Non-pigmented ciliary epithelial cell (primary cell): ENCODE data around the gene ERC2.
"Not testable (repeated sequence)": the region's sequence is repeated elsewhere in the genome, so short reads cannot be mapped to it uniquely, and the experiment has no call there.

Experiments
- DNase-seq: peaks from one replicate; pipeline ENCODE4 v3.0.0-alpha.2; 2010; ENCODE audit warnings: low read depth

ERC2 gene

DNA sequence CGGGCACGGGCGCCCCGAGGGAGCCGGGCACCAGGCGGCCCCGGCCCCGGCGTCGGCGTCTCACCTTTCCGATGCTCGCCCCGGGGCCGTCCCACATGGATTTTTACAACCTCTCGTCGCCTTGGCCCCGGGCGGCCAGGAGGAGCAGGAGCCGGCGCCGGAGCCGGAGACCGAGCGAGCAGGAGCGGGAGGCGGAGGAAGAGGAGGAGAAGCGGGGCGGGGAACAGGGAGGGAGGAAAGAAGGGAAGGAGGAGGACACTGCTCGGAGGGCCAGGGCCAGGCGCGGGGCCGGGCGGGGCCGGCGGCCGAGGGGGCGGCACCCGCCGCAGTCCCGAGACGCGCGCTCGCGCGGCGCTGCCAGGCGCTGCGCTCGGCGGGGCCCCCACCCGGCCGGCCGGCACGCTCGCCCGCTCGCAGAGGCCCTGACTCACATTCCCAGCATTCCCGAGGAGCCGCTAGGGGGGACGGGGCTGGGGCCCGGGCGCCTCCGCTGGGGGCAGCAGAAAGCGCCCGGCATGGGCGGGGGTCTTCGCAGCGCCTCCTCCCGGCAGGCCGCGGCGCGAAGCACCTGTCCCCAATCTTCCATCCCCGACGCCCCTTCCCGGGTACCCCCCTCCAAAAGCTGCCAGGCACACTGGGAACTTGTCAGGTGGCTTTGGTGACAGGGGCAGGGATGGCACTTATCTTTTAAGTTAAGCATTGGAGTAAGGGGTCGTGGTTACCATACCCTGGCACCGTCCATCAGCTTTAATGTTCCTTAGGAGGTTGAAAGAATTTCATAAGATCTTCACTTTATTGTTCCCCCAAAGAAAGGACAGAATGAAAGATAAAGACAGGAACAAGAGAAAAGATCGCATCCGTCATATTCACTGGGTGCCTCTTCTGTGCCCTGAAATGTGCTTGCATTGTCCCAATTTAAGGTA is at the start of gene ERC2:
ERC2 (minus strand) TSS at position 284 of the 923 bp plus-strand sequence.
- DNase-seq: no peak

DNA sequence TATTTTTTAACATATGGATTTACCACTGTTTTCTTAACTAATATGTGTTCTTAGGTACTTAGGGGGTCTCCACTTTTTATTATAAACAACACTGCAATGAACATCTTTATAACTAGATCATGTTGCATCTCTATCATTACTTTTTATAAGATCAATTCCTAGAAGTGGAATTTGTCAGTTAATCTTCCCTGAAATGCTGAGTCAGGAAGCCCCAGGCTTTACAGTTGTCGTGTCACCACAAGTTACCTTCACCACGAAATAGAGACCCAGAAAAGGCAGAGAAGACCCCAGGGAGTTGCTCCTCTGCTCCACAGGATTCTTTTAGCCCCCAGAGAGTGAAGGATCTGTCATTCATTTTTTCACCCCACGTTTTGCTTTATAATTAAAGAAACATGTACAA is 34.5 kb upstream of the ERC2 start:
- no peak for DNase-seq

DNA sequence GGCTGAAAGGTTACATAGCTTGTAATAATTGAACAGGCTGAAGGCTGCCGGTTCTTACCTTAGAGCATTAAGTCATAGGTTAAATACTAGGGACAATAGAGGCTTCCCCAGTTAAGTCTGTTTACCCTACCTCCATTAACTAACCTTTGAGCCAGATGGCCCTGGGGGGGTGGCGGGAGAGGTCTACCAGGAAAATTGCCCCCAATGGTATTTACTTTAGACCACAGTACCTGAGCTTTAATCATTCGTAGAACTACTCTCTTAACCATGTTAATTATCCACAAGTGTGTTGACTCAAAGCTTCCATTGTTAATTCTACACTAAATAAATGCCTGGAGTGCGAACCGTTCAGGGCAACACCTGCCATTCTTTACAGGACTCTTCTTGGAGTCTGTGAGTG is 28.1 kb upstream of the ERC2 start:
- not testable (repeated sequence) for DNase-seq

DNA sequence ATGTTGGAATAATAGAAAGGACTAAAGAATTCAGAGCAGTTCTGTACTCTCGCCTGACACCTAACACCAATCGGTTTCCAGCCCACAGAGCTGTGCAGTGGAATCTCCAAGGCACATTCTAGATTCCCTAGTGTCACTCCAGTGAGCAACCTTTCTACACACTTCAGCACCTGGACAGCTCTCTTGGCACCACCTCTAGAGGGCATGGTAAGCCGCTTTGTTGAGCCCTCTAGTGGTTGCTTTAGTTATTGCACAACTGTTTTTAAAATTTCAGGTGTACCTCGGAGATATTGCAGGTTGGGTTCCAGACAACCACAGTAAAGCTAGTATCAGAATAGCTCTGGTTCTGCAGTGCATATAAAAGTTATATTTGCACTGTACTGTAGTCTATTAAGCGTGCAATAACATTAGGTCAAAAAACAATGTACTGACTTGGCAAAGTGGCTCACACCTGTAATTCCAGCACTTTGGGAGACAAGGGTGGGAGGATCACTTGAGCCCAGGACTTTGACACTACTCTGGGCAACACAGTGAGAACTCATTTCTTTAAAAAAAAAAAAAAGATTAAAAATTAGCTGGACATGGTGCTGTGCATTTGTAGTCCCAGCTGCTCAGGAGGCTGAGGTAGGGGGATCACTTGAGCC is 26.5 kb upstream of the ERC2 start:
- peak; percentile 55 for DNase-seq

DNA sequence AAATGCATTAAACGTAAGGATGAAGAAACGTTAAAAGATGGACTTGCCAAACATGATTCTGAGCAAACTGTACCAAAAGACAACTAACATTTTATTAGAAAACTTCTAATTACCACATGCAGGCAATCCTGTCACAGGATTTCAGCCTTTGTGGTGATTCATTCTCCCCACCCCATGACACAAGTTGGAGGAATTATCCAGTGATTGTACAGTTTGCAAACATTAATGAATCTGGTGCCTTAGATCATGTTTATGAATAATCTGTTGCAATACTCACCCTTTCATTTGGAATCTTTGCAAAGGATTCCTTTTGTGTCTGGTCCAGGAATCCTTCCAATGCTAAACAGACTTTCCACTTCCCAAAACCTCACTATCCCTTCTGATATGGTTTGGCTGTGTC is 23.3 kb upstream of the ERC2 start:
- DNase-seq: no peak

DNA sequence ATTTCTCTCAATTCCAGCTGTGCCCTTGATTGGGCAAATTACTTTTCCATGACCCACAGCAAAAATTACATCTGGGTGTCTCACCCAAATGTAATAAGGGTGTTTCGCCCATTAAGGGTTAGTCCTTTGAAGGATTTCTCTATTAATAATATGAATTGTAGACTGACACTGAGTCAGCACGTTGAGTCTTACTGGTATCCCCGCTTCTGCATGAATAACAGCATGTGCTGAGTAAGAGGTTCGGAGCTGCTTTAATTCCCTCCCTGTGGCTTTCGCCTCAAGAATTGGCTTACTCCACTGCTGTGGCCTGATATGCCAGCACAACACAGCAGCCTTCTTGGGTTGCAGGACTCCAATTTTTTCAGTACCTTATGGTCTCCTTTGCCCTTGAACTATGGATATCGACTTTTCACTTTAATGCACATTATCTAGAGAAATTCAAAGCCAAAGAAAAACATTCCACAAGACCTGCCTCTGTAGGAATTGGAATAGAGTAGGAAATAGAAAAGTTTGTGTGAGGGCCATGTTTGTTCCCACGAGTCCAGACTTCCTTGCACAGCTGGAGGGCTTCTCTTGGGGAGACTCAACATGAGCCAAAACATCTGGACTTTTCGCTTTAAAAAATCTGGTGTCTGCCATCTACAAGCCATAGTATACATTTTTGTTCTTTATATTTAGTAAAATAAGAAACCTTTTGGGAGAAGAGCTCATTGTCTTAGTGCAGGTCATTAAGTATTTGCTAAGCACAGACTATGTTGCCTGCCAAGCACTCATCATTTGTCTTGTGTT is 20.7 kb upstream of the ERC2 start:
- DNase-seq: no peak

DNA sequence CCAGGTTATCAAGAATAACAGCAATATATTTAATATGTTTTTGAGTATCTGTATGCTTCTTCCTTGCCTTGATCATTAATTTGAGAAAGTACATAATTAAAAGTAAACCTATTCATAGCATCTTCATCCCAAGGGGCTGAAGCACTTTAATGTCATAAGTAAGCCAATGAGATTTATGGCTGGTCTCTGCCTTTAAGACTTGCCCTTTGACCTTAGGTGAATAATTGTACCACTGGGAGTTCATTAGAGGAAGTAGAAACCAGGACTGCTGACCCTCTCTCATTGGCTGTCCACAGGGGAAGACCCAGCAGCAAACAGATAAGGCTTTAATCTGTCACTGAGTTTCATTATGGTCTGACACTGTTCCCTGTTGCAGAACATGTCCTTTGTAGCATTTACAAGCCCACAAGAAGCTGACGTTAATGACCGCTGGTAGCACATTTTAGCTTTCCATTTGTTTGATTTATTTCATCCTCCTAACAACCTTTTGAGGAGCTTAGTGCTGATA is 16.3 kb upstream of the ERC2 start:
- DNase-seq: no peak

DNA sequence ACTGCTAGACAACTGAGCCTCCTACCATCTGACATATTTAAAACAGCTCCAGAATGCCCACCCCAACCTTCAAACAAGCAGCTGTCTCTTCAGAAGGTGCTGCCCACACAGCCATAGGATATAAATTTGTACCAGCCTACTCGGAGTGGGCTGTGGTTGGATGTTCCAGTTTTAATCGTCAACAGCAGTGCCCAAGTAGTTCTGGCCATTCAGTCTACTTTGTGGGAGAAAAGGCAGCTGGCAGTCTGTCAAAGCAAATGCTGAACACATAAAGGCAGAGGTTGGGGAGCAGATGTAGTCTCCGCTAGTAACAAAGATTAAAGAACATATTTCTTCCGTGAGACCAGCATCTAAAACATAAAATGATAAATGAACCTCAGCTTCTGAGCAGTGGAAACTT is 15.9 kb upstream of the ERC2 start:
- no peak for DNase-seq

DNA sequence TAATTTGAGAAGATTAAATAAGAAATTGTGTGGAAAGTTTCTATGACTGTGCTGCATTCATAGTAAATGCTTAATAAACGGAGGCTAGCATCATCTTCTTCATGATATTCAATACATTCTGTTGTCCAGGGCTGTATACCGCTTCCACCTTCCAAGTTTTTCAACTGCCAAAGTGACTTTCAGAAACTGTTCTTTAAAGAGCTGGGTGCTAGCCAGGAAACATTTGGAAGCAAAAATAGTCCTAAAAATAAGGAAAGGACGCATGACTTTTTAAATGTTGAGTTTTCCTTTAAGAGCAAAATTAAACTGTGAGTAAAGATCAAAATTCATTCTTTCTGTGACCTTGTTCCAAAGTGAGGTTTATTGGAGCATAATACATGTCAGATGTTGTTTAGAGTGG is 9.4 kb upstream of the ERC2 start:
- DNase-seq: no peak

DNA sequence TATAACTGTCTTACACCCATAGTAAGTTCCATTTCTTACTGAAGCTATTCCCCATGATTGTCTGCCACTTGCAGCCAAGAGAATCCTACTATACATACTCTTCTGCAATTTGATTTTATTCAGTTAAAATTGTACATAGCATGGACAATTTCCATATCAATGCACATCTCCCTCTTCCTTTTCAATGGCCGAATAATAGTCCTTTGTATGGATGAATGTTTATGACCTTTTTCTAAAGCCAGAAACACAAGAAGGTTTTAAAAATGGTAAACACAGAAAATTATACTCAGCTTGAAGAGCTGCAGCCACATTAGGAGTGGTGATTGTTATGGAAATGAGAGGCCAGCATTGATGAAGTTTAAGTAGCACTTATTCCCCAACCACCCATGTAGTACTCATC is 8.5 kb upstream of the ERC2 start:
- DNase-seq: no peak

DNA sequence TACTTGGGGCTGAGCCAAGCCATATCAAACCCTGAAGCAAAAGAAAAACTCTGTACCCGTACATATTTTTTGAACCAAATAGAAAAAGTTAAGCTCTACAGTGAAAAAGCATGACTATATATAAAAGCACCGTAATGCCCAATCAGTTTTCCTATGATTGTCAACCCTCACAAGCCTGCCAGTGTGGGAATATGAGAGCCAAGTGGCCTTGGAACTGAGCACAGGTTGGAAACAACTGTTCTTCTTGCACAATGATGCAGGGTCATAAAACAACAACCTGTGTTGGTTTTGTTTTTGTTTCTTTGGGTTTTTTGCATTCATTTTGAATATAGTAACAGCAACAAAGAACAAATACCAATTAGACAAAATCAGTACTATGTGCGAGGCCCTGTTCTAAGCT is 3.5 kb upstream of the ERC2 start:
- DNase-seq: no peak

DNA sequence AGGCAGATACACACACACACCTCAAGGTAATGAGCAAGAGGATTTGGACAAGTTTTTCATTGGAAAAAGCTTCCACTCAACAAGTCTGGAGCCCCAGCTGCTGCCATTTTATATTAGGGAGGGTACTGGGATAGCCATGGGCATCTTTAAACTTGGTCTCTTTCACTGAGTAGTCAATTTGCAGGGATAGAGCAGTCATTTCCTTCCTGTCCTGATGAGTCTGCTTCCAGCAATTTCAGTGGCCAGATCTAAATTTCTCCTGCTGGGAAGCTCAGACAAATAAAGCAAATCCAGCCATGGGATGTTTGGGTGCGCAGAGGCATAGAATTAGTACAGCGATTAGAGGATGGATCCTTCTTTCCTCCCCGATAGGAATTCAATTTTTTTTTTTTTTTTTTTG is 874 bp upstream of the ERC2 start:
- no peak for DNase-seq

DNA sequence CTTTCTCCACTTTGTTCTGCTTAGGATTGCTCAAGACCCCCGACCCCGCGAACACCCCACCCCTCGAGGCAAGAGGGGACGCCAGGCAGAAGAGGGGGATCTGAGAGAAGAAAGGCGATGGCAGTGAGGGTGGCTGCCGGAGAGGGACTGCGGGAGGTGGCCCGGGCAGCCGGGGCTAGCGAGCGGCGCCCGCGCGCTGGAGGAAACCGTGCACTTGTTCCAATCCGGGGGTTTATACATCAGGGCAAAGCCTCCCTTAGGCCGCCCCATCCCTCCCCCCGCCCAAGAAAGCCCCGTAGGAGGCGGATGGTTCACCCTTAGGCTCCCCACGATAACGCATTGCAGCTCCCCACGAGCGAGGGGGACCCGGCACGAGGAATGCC is 475 bp downstream of the ERC2 start:
- no peak for DNase-seq

DNA sequence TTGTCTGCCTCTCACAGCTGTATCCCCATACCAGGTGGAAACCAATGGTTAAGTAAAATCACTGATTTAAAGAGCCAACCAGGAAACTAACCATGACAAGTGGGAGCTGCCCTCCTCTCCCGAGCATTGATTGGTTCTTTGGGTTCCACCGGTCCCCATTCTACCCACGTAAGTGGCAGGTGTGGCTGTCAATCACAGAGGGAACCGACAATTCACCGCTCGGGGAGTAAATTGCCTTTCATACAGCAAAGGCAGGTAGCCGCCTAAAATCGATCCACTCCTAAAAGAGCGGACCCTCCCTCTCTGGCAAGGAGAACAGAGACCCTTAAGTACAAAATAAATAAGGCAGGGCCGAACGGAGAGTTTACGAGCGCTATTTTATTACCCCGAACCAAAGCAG is 1.2 kb downstream of the ERC2 start:
- DNase-seq: peak; percentile 70

DNA sequence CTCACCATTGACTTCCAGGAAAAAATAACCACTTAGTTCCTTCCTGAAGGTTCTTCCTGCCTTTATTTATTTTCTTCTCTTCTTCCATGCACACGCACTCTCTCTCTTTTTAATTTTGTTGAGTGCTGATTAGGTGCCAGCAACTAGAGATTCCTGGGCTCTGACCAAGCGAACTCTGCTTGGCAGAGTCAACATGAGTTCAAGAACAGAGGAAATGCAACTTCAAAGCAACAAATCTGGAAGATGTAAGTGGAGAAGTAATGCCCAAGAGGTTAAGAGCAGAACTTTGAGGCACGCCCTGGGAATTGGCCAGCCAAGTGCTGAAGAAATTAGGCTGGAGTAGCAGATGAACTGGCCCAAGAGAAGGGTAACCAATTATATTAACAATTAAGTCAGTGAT is 8.5 kb downstream of the ERC2 start:
- DNase-seq: no peak

DNA sequence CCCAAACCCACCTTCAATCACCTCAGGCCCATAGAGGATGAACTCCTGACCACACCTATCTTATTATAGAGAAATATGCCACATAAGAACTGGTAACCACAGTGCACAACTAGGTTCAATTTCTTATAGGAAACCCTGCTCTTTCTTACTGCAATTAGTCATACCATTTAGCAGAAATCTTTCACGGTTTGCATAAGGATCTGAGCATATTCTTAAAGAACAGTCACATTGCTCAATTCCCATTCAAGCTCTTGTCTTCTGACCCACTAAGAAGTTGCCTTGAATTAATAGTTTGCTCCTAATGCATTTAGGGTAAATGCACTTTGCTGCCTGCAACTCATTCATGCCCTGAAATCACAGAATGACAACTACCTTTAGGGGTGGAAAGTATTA is 9.2 kb downstream of the ERC2 start:
- DNase-seq: no peak

DNA sequence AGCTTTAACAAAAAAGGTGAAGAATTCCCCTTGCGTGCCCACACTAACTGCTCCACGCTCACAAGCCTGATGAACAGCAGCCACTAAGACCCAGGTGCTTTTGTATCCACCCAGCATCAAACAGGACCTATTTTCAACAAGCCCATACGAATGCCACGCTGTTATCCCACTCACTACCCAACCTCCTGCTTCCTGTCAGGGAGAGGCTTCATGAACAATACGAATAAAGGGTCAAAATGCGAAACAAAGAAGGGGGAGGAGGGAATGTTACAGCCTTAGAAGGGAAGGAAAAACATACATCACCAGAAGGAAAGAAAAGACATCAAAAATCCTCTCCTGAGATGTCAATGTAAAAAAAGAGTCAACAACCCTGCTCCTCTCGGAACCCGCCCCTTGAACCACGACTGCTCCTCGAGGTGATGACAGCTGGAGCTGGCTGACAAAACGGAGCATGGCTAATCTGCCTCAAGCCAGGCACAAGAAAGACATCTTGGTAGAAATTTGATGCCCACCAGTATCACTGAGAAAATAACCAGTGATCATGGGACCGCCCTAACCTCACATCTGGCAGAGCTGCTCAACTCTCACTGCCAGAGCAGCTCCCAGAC is 9.7 kb downstream of the ERC2 start:
- no peak for DNase-seq

DNA sequence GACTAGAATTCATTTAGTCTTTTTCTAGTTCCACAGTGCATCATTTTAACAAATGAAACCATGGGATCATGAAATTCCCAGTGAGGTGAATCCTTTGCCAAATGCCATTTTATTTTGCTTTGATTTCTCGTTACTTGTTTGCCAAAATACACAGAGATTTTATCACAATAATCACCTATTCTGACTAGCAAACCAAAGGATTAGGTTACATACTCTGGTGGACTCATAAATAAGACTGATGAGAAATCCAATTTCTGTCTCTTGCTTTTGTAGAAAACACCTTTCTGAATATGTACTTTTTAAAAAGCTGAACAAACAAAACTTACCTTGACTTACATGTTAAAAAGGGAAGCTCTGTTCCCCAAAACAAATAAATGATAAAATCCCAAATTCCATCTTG is 12.2 kb downstream of the ERC2 start:
- no peak for DNase-seq

DNA sequence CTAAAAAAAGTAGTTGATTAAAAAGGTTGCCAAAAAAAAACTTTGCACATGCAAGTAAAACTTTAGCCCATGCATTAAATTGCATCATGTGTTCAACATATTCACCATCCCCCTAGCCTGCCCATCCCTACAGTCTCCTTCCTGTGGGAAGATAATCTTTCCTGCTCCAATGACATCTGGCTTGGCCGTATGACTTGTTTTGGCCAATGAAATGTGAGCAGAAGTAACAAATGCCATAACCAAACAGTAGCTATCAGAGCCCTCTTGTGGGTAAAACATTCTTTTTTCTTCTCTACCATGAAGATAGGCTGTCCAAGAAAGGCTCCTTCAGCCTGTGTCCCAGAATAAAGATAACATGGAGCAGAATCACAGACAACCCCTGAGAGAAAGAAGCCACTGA is 15.3 kb downstream of the ERC2 start:
- no peak for DNase-seq

DNA sequence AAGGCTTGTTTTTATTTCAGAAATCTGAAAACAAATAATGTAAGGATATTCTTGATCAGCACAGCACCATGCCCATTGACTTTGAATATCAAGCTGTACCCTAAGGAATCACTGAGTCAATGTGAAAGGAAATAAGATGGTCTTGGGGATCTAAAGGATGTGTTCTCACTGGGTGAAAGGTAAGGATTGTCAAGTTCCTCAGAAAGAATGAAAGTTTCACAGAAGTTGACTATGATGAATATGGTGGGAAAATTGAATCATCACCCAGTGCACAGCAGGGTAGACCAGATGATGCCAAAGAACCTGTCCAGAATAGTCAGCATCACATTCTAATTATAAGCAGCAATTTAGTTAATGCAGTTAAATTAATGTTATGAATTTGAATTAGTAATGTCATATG is 16.2 kb downstream of the ERC2 start:
- DNase-seq: no peak

DNA sequence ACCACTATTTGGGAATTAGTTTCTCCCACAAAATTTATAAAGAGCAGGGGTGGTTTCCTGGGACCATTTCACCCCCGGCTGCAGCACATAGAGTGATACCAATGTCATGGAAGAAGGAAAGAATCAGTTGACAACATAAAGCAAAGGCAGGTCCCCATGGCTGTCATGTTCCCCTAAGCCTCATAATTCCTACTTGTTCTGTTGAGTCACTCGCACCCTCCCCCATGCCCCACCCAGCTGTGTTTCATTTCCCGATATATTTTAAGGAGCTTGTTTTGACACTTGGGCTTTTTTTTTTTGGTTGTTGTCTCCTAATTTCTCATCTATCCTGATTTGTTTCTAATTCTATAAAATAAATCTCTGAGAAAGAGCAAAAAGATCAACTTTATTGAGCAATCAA is 24.9 kb downstream of the ERC2 start:
- no peak for DNase-seq

DNA sequence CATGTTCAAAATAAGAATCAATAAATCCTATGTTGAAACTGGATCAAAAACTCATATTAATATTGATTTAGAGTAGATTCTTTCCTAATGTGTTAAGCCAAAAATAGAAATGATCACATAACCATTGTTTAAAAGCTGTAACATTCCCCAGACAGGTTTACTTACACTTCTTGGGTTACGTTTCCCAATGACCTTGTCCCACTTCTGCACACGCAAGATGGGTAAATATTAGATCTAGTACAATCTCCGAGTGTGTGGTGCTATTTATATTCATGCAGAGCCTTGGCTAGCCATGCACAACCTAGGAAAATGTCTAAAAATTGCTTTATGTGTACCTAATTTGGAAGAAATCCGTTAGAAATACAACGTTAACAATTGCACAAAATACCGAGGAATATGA is 39.6 kb downstream of the ERC2 start:
- no peak for DNase-seq
